Measurements from ENCODE around the gene PTPRN.
A peak's percentile ranks its signal among the peaks of the same experiment; 100 is the strongest.

Gene PTPRN

GRCh38 chr2:219284501-219285372, 24.5 kb downstream of the PTPRN start:
- Histone ChIP-seq H3K4me1 (ENCODE audit: insufficient read depth, low read length) (peaks cover 4% of the 10 kb centered on the region), H3K4me3 (ENCODE audit: low read length) (no peak overlapping the region), H3K36me3 (ENCODE audit: insufficient read depth, low read depth, low read length) (peaks cover 14% of the 10 kb centered on the region; the same call in 1 of the 2 replicates), H3K27me3 (ENCODE audit: insufficient read depth, low read length) (no peaks in the 10 kb centered on the region), H3K9ac (ENCODE audit: low read depth, low read length) (no peak overlapping the region), H3K27ac (ENCODE audit: low read length) (no peak overlapping the region), H3K9me3 (ENCODE audit: insufficient read depth, low read depth, low read length) (no peaks in the 10 kb centered on the region)

- Histone ChIP-seq H3K4me1 (ENCODE audit: insufficient read depth, low read length) (peaks cover 12% of the 10 kb centered on the region), H3K27me3 (ENCODE audit: insufficient read depth, low read length) (peaks cover 7% of the 10 kb centered on the region; the same call in 1 of the 2 replicates), H3K4me3 (ENCODE audit: low read length) (no peak overlapping the region), H3K9me3 (ENCODE audit: insufficient read depth, low read depth, low read length) (no peaks in the 10 kb centered on the region), H3K36me3 (ENCODE audit: insufficient read depth, low read depth, low read length) (peaks cover 14% of the 10 kb centered on the region; the same call in 1 of the 2 replicates), H3K27ac (ENCODE audit: low read length) (no peak overlapping the region), H3K9ac (ENCODE audit: low read depth, low read length) (no peak overlapping the region)
Measured at GRCh38 chr2:219282943-219283581, 26.1 kb downstream of the PTPRN start.

GRCh38 chr2:219282375-219282774, 26.8 kb downstream of the PTPRN start:
- H3K36me3 ChIP-seq (ENCODE audit: insufficient read depth, low read depth, low read length), result peaks cover 14% of the 10 kb centered on the region; the same call in 1 of the 2 replicates
- H3K9ac ChIP-seq (ENCODE audit: low read depth, low read length), result no peak overlapping the region
- H3K27ac ChIP-seq (ENCODE audit: low read length), result no peak overlapping the region
- H3K9me3 ChIP-seq (ENCODE audit: insufficient read depth, low read depth, low read length), result no peaks in the 10 kb centered on the region
- H3K4me3 ChIP-seq (ENCODE audit: low read length), result no peak overlapping the region
- H3K4me1 ChIP-seq (ENCODE audit: insufficient read depth, low read length), result peaks cover 15% of the 10 kb centered on the region
- H3K27me3 ChIP-seq (ENCODE audit: insufficient read depth, low read length), result peaks cover 9% of the 10 kb centered on the region; the same call in 1 of the 2 replicates

GRCh38 chr2:219281588-219281987, 27.6 kb downstream of the PTPRN start:
- Histone ChIP-seq H3K27ac (ENCODE audit: low read length) (no peak overlapping the region), H3K36me3 (ENCODE audit: insufficient read depth, low read depth, low read length) (peaks cover 14% of the 10 kb centered on the region; the same call in 1 of the 2 replicates), H3K4me3 (ENCODE audit: low read length) (no peak overlapping the region), H3K4me1 (ENCODE audit: insufficient read depth, low read length) (peaks cover 19% of the 10 kb centered on the region), H3K27me3 (ENCODE audit: insufficient read depth, low read length) (peaks cover 9% of the 10 kb centered on the region; the same call in 1 of the 2 replicates), H3K9me3 (ENCODE audit: insufficient read depth, low read depth, low read length) (no peaks in the 10 kb centered on the region), H3K9ac (ENCODE audit: low read depth, low read length) (no peak overlapping the region)

GRCh38 chr2:219280651-219281050, 28.6 kb downstream of the PTPRN start:
- H3K4me1 ChIP-seq (ENCODE audit: insufficient read depth, low read length), result peaks cover 19% of the 10 kb centered on the region
- no peak overlapping the region for H3K9ac ChIP-seq (ENCODE audit: low read depth, low read length)
- no peak overlapping the region for H3K4me3 ChIP-seq (ENCODE audit: low read length)
- H3K36me3 ChIP-seq (ENCODE audit: insufficient read depth, low read depth, low read length), result peaks cover 14% of the 10 kb centered on the region; the same call in 1 of the 2 replicates
- no peak overlapping the region for H3K27ac ChIP-seq (ENCODE audit: low read length)
- H3K9me3 ChIP-seq (ENCODE audit: insufficient read depth, low read depth, low read length), result no peaks in the 10 kb centered on the region
- H3K27me3 ChIP-seq (ENCODE audit: insufficient read depth, low read length), result peaks cover 9% of the 10 kb centered on the region; the same call in 1 of the 2 replicates

GRCh38 chr2:219279916-219280516, 29.2 kb downstream of the PTPRN start:
- peaks cover 9% of the 10 kb centered on the region; the same call in 1 of the 2 replicates for H3K27me3 ChIP-seq (ENCODE audit: insufficient read depth, low read length)
- H3K9ac ChIP-seq (ENCODE audit: low read depth, low read length), result peak overlapping the region; percentile 52; the same call in 1 of the 2 replicates
- peaks cover 19% of the 10 kb centered on the region for H3K4me1 ChIP-seq (ENCODE audit: insufficient read depth, low read length)
- peaks cover 14% of the 10 kb centered on the region; the same call in 1 of the 2 replicates for H3K36me3 ChIP-seq (ENCODE audit: insufficient read depth, low read depth, low read length)
- H3K27ac ChIP-seq (ENCODE audit: low read length), result no peak overlapping the region
- peak overlapping the region; percentile 80 for H3K4me3 ChIP-seq (ENCODE audit: low read length)
- no peaks in the 10 kb centered on the region for H3K9me3 ChIP-seq (ENCODE audit: insufficient read depth, low read depth, low read length)

- Histone ChIP-seq H3K27ac (ENCODE audit: low read length) (peak within 1 kb of the TSS; percentile 39), H3K27me3 (ENCODE audit: insufficient read depth, low read length) (peaks cover 9% of the 10 kb centered on the region; the same call in 1 of the 2 replicates), H3K9me3 (ENCODE audit: insufficient read depth, low read depth, low read length) (no peaks in the 10 kb centered on the region), H3K9ac (ENCODE audit: low read depth, low read length) (peak within 1 kb of the TSS; percentile 74; the same call in 1 of the 2 replicates), H3K4me3 (ENCODE audit: low read length) (peak within 1 kb of the TSS; percentile 80), H3K4me1 (ENCODE audit: insufficient read depth, low read length) (peaks cover 24% of the 10 kb centered on the region), H3K36me3 (ENCODE audit: insufficient read depth, low read depth, low read length) (peaks cover 14% of the 10 kb centered on the region; the same call in 1 of the 2 replicates)
Measured at GRCh38 chr2:219279151-219279915, 29.9 kb downstream of the PTPRN start, which contains the start of gene DNAJB2. Gene DNAJB2 (plus strand): TSS chr2:219279366. CDS start chr2:219279834, 468 bp downstream.

DNA sequence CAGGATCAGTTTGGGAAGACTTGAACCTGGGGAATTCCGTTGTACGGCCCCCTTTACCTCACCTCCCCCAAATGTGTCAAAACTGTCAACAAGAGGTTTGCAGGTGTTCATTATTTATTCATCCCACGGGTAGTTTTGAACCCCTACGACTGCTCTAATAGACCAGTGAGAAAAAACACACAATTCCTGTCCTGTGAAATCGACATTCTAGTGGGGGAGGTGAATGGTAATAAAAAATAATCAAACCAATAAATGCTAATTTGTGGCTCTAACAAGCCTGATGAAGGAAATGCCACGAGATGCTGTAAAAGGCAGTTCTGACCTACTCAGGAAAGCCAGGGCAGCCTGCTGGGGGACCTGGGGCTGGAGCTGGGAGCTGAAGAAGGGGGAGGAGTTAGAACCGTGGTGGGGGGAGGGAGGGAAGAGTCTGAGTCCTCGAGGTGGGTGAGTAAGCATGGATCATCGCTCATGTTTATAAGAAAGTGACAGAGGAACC, 30.5 kb downstream of the PTPRN start:
- Histone ChIP-seq H3K27ac (ENCODE audit: low read length) (peak overlapping the region; percentile 39), H3K4me1 (ENCODE audit: insufficient read depth, low read length) (peaks cover 24% of the 10 kb centered on the region), H3K36me3 (ENCODE audit: insufficient read depth, low read depth, low read length) (peaks cover 14% of the 10 kb centered on the region; the same call in 1 of the 2 replicates), H3K4me3 (ENCODE audit: low read length) (peak overlapping the region; percentile 80), H3K9ac (ENCODE audit: low read depth, low read length) (peak overlapping the region; percentile 74; the same call in 1 of the 2 replicates), H3K27me3 (ENCODE audit: insufficient read depth, low read length) (peaks cover 9% of the 10 kb centered on the region; the same call in 1 of the 2 replicates), H3K9me3 (ENCODE audit: insufficient read depth, low read depth, low read length) (no peaks in the 10 kb centered on the region)

GRCh38 chr2:219277703-219278654, 31.2 kb downstream of the PTPRN start:
- peak overlapping the region; percentile 80 for H3K4me3 ChIP-seq (ENCODE audit: low read length)
- H3K36me3 ChIP-seq (ENCODE audit: insufficient read depth, low read depth, low read length), result peaks cover 10% of the 10 kb centered on the region; the same call in 1 of the 2 replicates
- no peak overlapping the region for H3K27ac ChIP-seq (ENCODE audit: low read length)
- H3K9ac ChIP-seq (ENCODE audit: low read depth, low read length), result peak overlapping the region; percentile 74; the same call in 1 of the 2 replicates
- peaks cover 9% of the 10 kb centered on the region; the same call in 1 of the 2 replicates for H3K27me3 ChIP-seq (ENCODE audit: insufficient read depth, low read length)
- no peaks in the 10 kb centered on the region for H3K9me3 ChIP-seq (ENCODE audit: insufficient read depth, low read depth, low read length)
- peaks cover 24% of the 10 kb centered on the region for H3K4me1 ChIP-seq (ENCODE audit: insufficient read depth, low read length)

All from iPS-20b (cell line).